IMR-90 (cell line): ENCODE data around the gene TIE1. TPM values are rescaled to one million over a fixed set of nuclear protein-coding genes. Genes with fewer than 3 reads are reported as not detected.

ENCODE experiments used
- ATAC-seq: fragments of 200-7000 bp; cut with Tn5 transposase; 2 replicates; pipeline ENCODE4 v1.9.1; 2020; ENCODE audit warnings: low read depth, mild to moderate bottlenecking, moderate library complexity
- BruUV-seq: library from RNA; stranded (reverse); fragments of 400-500 nt; replicated peaks from 2 replicates; lab custom pipeline; 2021; lab: Mats Ljungman, UMichigan
- CTCF ChIA-PET: fragments of 300-600 bp; formaldehyde crosslinking; extraction: SDS; loops from one replicate; lab custom pipeline; 2021; ENCODE audit warnings: antibody characterized with exemption; lab: Yijun Ruan, JAX
- POLR2A ChIA-PET: fragments of 300-600 bp; sonication (Branson Sonifier 250); formaldehyde crosslinking; loops from one replicate; lab custom pipeline; 2022; ENCODE audit warnings: antibody characterized with exemption; ENCODE audit not compliant: unreplicated experiment; lab: Charles Lee
- DNase-seq: peaks from one replicate; pipeline ENCODE4 v3.0.0; 2013
- H2AFZ ChIP-seq: replicated peaks from 2 replicates; pipeline ENCODE3; 2013; ENCODE audit warnings: low read length, mild to moderate bottlenecking; ENCODE audit not compliant: poor library complexity
- H2AK5ac ChIP-seq: 2 replicates; pipeline ENCODE4 v1.6.1; 2013; ENCODE audit warnings: low read depth, low read length, inconsistent platforms
- H2AK9ac ChIP-seq: replicated peaks from 2 replicates; pipeline ENCODE3; 2013; ENCODE audit warnings: mild to moderate bottlenecking, low read depth, low read length, moderate library complexity; ENCODE audit not compliant: poor library complexity
- H2BK120ac ChIP-seq: 2 replicates; pipeline ENCODE4 v1.6.1; 2013; ENCODE audit warnings: low read depth, low read length, inconsistent platforms
- H2BK15ac ChIP-seq: 3 replicates; pipeline ENCODE4 v1.6.1; 2013; ENCODE audit warnings: low read depth, low read length, inconsistent platforms
- H2BK20ac ChIP-seq: 2 replicates; pipeline ENCODE4 v1.6.1; 2013; ENCODE audit warnings: low read depth, mild to moderate bottlenecking, inconsistent platforms, low read length, moderate library complexity
- H2BK5ac ChIP-seq: 2 replicates; pipeline ENCODE4 v1.6.1; 2013; ENCODE audit warnings: mild to moderate bottlenecking, low read depth, low read length, inconsistent platforms; ENCODE audit not compliant: poor library complexity, severe bottlenecking
- H3K14ac ChIP-seq: replicated peaks from 2 replicates; pipeline ENCODE4 v1.6.1; 2013; ENCODE audit warnings: low read depth, low read length, inconsistent platforms
- H3K18ac ChIP-seq: 2 replicates; pipeline ENCODE4 v1.6.1; 2013; ENCODE audit warnings: low read depth, low read length, control low read depth
- H3K23ac ChIP-seq: 2 replicates; pipeline ENCODE4 v1.6.1; 2013; ENCODE audit warnings: low read depth, low read length, inconsistent platforms
- H3K27ac ChIP-seq: 2 replicates; pipeline ENCODE4 v1.5.1; 2013; ENCODE audit warnings: mild to moderate bottlenecking, control low read depth, low read length; ENCODE audit not compliant: insufficient read depth
- H3K27me3 ChIP-seq: 2 replicates; pipeline ENCODE4 v1.6.1; 2013; ENCODE audit warnings: low read length; ENCODE audit not compliant: control insufficient read depth, insufficient read depth
- H3K36me3 ChIP-seq: 2 replicates; pipeline ENCODE4 v1.6.1; 2013; ENCODE audit warnings: low read length, mixed read lengths; ENCODE audit not compliant: control insufficient read depth, insufficient read depth
- H3K4ac ChIP-seq: 2 replicates; pipeline ENCODE4 v1.6.1; 2013; ENCODE audit warnings: low read depth, low read length, inconsistent platforms
- H3K4me1 ChIP-seq: 2 replicates; pipeline ENCODE4 v1.6.1; 2013; ENCODE audit warnings: low read length, mixed read lengths; ENCODE audit not compliant: control insufficient read depth, insufficient read depth
- H3K4me2 ChIP-seq: 2 replicates; pipeline ENCODE4 v1.6.1; 2013; ENCODE audit warnings: low read depth, mild to moderate bottlenecking, control low read depth, low read length, moderate library complexity
- H3K4me3 ChIP-seq: 2 replicates; pipeline ENCODE4 v1.5.1; 2013; ENCODE audit warnings: low read depth, mild to moderate bottlenecking, control low read depth, low read length, moderate library complexity; ENCODE audit not compliant: insufficient read depth
- H3K56ac ChIP-seq: 2 replicates; pipeline ENCODE4 v1.6.1; 2013; ENCODE audit warnings: low read length, inconsistent platforms; ENCODE audit not compliant: insufficient read depth; ENCODE audit errors: extremely low read depth
- H3K79me1 ChIP-seq, 2 experiments: 2 replicates each; pipeline ENCODE4 v1.6.1; 2013; ENCODE audit warnings: low read length in 2 of 2, inconsistent platforms in 1 of 2, low read depth in 1 of 2
- H3K9ac ChIP-seq: 2 replicates; pipeline ENCODE4 v1.6.1; 2013; ENCODE audit warnings: low read depth, low read length, control low read depth
- H3K9me1 ChIP-seq: 2 replicates; pipeline ENCODE4 v1.6.1; 2013; ENCODE audit warnings: low read length, inconsistent platforms; ENCODE audit not compliant: insufficient read depth
- H3K9me3 ChIP-seq: 2 replicates; pipeline ENCODE4 v1.6.1; 2013; ENCODE audit warnings: low read length; ENCODE audit not compliant: control insufficient read depth, insufficient read depth
- H4K20me1 ChIP-seq: 2 replicates; pipeline ENCODE4 v1.6.1; 2013; ENCODE audit warnings: low read length, inconsistent platforms; ENCODE audit not compliant: insufficient read depth
- H4K5ac ChIP-seq: 2 replicates; pipeline ENCODE4 v1.6.1; 2013; ENCODE audit warnings: mild to moderate bottlenecking, low read depth, low read length, control low read depth
- H4K8ac ChIP-seq, 2 experiments: 2 replicates each; pipeline ENCODE4 v1.6.1; 2013; ENCODE audit warnings: low read depth in 2 of 2, low read length in 2 of 2, control low read depth in 1 of 2, inconsistent platforms in 1 of 2
- H4K91ac ChIP-seq: 2 replicates; pipeline ENCODE4 v1.6.1; 2013; ENCODE audit warnings: low read depth, low read length, inconsistent platforms; ENCODE audit not compliant: insufficient read depth
- FOS ChIP-seq: fragments of 150-350 bp; IDR thresholded peaks from 2 replicates; pipeline ENCODE4 v1.6.1; 2016; ENCODE audit warnings: low read depth, low read length
- POLR2A ChIP-seq: IDR thresholded peaks from 2 replicates; pipeline ENCODE4 v1.6.1; 2012; ENCODE audit warnings: mild to moderate bottlenecking, low read depth, low read length
- RAD21 ChIP-seq: IDR thresholded peaks from 2 replicates; pipeline ENCODE4 v1.6.1; 2012; ENCODE audit warnings: low read length, improper control_type of control experiment
- RCOR1 ChIP-seq: IDR thresholded peaks from 2 replicates; pipeline ENCODE4 v1.6.1; 2012; ENCODE audit warnings: mild to moderate bottlenecking, low read length, improper control_type of control experiment; ENCODE audit not compliant: insufficient replicate concordance
- RFX5 ChIP-seq: IDR thresholded peaks from 2 replicates; pipeline ENCODE4 v1.8.0; 2012; ENCODE audit warnings: low read depth, mild to moderate bottlenecking, low read length, moderate library complexity
- SMC3 ChIP-seq: fragments of 150-350 bp; IDR thresholded peaks from 2 replicates; pipeline ENCODE4 v1.6.1; 2016; ENCODE audit warnings: low read depth, mild to moderate bottlenecking, antibody characterized with exemption, low read length, moderate library complexity
- WGBS, 2 experiments: methylation state at CpG; one replicate each; pipeline versions ENCODE4 v1.1.5 to v1.1.7; 2013; ENCODE audit warnings: missing lambda C conversion rate in 2 of 2; ENCODE audit not compliant: insufficient read length in 1 of 2; ENCODE audit errors: extremely low coverage in 2 of 2; 5-methylcytosine and 5-hydroxymethylcytosine counted together
- dilution Hi-C: fragments of 300-500 bp; cut with HindIII; formaldehyde crosslinking; loops from one replicate; pipeline ENCODE4 v1.14.3; 2018; ENCODE audit warnings: low sequenced_read_pairs; ENCODE audit not compliant: unreplicated experiment
- in situ Hi-C: fragments of 300-500 bp; cut with MboI; formaldehyde crosslinking; loops from 3 replicates; pipeline ENCODE4 v1.14.3; 2019; ENCODE audit warnings: low sequenced_read_pairs, inconsistent platforms, mixed read lengths
- intact Hi-C: fragments of 100-400 bp; cut with micrococcal nuclease; formaldehyde crosslinking; loops from 2 replicates; pipeline ENCODE4 v1.10.0; 2022
- polyA plus RNA-seq, 3 experiments: library from polyadenylated mRNA; depleted of rRNA; stranded (reverse); fragments of >200 nt; gene quantifications; 2 replicates each; pipeline ENCODE4 v1.2.3, GENCODE V29; 2012; ENCODE audit warnings: low replicate concordance in 1 of 3
- total RNA-seq: library from RNA; depleted of rRNA; stranded (reverse); fragments of >200 nt; gene quantifications from 2 replicates; pipeline ENCODE4 v1.2.3, GENCODE V29; 2012
- TF ChIP-seq, protein P1 (sequence below): conservative IDR thresholded peaks from 2 replicates; pipeline ENCODE4 v1.5.1; 2012; ENCODE audit warnings: mild to moderate bottlenecking, low read depth, low read length, improper control_type of control experiment
- TF ChIP-seq, protein P2 (sequence below): fragments of 150-350 bp; IDR thresholded peaks from 2 replicates; pipeline ENCODE4 v1.6.1; 2016; ENCODE audit warnings: low read depth, mild to moderate bottlenecking, low read length, moderate library complexity, borderline replicate concordance

The TIE1 gene
- total and polyA plus RNA-seq, 2 of the 4 experiments (the other 2 are of a cell fraction), result 2.3 to 7.5 TPM

DNA sequence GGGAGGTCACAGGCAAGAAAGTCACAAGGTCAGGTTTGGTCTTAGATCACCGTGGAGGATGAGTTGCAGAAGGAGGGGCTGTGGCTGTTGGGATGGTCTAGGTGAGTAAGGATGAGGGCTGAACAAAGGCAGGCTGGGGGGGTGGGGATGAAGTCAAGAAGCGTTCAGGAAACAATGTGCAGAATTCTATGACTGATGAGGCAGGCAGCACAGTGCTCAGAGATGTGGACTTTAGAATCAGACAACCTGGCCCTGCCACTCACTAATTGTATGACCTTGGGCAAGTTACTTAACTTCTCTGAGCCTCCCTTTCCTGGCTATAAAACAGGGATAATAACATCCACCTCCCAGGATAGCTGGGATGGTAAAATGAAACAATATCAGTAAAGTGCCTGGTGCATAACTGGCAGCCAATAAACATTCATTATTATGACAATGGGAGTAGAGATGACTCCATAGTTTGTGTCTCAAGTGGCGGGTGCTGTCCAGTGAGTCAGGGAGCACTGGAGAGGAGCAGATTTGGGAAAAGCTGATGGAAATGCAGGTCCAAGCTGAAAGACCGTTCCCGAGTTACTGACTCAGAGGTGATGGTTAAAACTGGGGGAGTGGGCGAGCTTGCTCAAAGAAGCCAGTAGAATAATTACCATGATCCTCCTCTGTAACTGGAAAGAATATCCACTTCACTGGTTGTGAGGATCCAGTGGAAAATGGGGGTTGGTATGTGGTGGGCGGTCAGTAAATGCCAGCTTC, 2.1 kb downstream of the TIE1 start:
- Histone ChIP-seq H4K5ac (no peak overlapping the region), H3K79me1 (no peaks in the 10 kb centered on the region), H2BK120ac (no peak overlapping the region), H3K9me1 (no peaks in the 10 kb centered on the region), H3K27me3 (peaks cover 6% of the 10 kb centered on the region; the same call in 1 of the 2 replicates), H2BK15ac (no peak overlapping the region), H2AK5ac (no peak overlapping the region), H3K36me3 (no peaks in the 10 kb centered on the region), H3K18ac (no peak overlapping the region), H3K23ac (no peak overlapping the region), H3K4me3 (no peak overlapping the region), H3K9me3 (no peaks in the 10 kb centered on the region), H3K9ac (no peak overlapping the region), H4K8ac (no peak overlapping the region), H3K56ac (no peak overlapping the region), H3K4me2 (0 out of 2 replicates have a peak overlapping the region, but pooled peaks have one; percentile 6), H2BK5ac (no peak overlapping the region), H2BK20ac (no peak overlapping the region), H3K4ac (no peak overlapping the region), H4K20me1 (no peaks in the 10 kb centered on the region), H4K91ac (no peak overlapping the region), H3K27ac (no peak overlapping the region), H2AK9ac (no peak overlapping the region), H2AFZ (no peak overlapping the region), H3K4me1 (peaks cover 4% of the 10 kb centered on the region; the same call in 1 of the 2 replicates), H3K14ac (no peak overlapping the region)
- CTCF ChIA-PET, result no interaction called here
- intact Hi-C loops, result no loop called here
- no TSS peak for BruUV-seq
- in situ Hi-C loops, result no loop called here
- ATAC-seq (peak; percentile 40), DNase-seq (peak; percentile 52)
- TF ChIP-seq SMC3 (no peak), RCOR1 (no peak), RFX5 (no peak), POLR2A (no peak), RAD21 (no peak), FOS (no peak)
- TF ChIP-seq, protein P1, sequence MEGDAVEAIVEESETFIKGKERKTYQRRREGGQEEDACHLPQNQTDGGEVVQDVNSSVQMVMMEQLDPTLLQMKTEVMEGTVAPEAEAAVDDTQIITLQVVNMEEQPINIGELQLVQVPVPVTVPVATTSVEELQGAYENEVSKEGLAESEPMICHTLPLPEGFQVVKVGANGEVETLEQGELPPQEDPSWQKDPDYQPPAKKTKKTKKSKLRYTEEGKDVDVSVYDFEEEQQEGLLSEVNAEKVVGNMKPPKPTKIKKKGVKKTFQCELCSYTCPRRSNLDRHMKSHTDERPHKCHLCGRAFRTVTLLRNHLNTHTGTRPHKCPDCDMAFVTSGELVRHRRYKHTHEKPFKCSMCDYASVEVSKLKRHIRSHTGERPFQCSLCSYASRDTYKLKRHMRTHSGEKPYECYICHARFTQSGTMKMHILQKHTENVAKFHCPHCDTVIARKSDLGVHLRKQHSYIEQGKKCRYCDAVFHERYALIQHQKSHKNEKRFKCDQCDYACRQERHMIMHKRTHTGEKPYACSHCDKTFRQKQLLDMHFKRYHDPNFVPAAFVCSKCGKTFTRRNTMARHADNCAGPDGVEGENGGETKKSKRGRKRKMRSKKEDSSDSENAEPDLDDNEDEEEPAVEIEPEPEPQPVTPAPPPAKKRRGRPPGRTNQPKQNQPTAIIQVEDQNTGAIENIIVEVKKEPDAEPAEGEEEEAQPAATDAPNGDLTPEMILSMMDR, result no peak
- TF ChIP-seq, protein P2, sequence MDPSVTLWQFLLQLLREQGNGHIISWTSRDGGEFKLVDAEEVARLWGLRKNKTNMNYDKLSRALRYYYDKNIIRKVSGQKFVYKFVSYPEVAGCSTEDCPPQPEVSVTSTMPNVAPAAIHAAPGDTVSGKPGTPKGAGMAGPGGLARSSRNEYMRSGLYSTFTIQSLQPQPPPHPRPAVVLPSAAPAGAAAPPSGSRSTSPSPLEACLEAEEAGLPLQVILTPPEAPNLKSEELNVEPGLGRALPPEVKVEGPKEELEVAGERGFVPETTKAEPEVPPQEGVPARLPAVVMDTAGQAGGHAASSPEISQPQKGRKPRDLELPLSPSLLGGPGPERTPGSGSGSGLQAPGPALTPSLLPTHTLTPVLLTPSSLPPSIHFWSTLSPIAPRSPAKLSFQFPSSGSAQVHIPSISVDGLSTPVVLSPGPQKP, result no peak
- WGBS, 2 experiments, result 33% methylated on average over 2 of the region's 7 CpGs; no CpG with 5 or more reads in 1 of the 2 experiments
- dilution Hi-C loops, result no loop called here
- POLR2A ChIA-PET, result no interaction called here
